ENCODE results near the gene NEDD4L.
"Not testable (repeated sequence)": the region's sequence is repeated elsewhere in the genome, so short reads cannot be mapped to it uniquely, and the experiment has no call there.

Gene NEDD4L

GRCh38 chr18:58247363-58247834 lies 203.4 kb downstream of the NEDD4L start:
- DNase-seq = no peak

- no peak for DNase-seq
These were observed 205.7 kb downstream of the NEDD4L start for GRCh38 chr18:58249712-58250111.

GRCh38 chr18:58251416-58251815 lies 207.4 kb downstream of the NEDD4L start:
- DNase-seq = no peak

GRCh38 chr18:58252166-58252565 lies 208.1 kb downstream of the NEDD4L start:
- DNase-seq = no peak

- no peak for DNase-seq
These were observed 209.3 kb downstream of the NEDD4L start for GRCh38 chr18:58253318-58253717.

- DNase-seq = no peak
These were observed 209.8 kb downstream of the NEDD4L start for GRCh38 chr18:58253871-58254270.

GRCh38 chr18:58254873-58255511 lies 211.0 kb downstream of the NEDD4L start:
- DNase-seq = no peak

GRCh38 chr18:58255701-58256311 lies 211.8 kb downstream of the NEDD4L start:
- no peak for DNase-seq

- DNase-seq = no peak
These were observed 212.5 kb downstream of the NEDD4L start for GRCh38 chr18:58256316-58257080.

GRCh38 chr18:58257461-58257860 lies 213.4 kb downstream of the NEDD4L start:
- no peak for DNase-seq

GRCh38 chr18:58258692-58259342 lies 214.8 kb downstream of the NEDD4L start:
- no peak for DNase-seq

GRCh38 chr18:58263055-58263957 lies 219.3 kb downstream of the NEDD4L start:
- DNase-seq = no peak

GRCh38 chr18:58264075-58264474 lies 220.0 kb downstream of the NEDD4L start:
- DNase-seq = no peak

GRCh38 chr18:58264840-58265239 lies 220.8 kb downstream of the NEDD4L start:
- no peak for DNase-seq

GRCh38 chr18:58265489-58265888 lies 221.5 kb downstream of the NEDD4L start:
- DNase-seq = not testable (repeated sequence)

- no peak for DNase-seq
These were observed 222.3 kb downstream of the NEDD4L start for GRCh38 chr18:58266291-58266690.

GRCh38 chr18:58267493-58267892 lies 223.5 kb downstream of the NEDD4L start:
- no peak for DNase-seq

- no peak for DNase-seq
These were observed 224.8 kb downstream of the NEDD4L start for GRCh38 chr18:58268849-58269248.

- DNase-seq = no peak
These were observed 225.9 kb downstream of the NEDD4L start for GRCh38 chr18:58269931-58270330.

- no peak for DNase-seq
These were observed 226.4 kb downstream of the NEDD4L start for GRCh38 chr18:58270396-58270795.

GRCh38 chr18:58271770-58272169 lies 227.7 kb downstream of the NEDD4L start:
- no peak for DNase-seq

GRCh38 chr18:58272209-58272608 lies 228.2 kb downstream of the NEDD4L start:
- no peak for DNase-seq

All from activated CD4-positive, alpha-beta T cell treated with anti-CD3 and anti-CD28 coated beads, Interleukin-2, amount 50 U/mL, for 48 hours (primary cell).